ENCODE measurements around the gene BUD31. TPM values are rescaled to one million over a fixed set of nuclear protein-coding genes. Genes with fewer than 3 reads are reported as not detected.

The BUD31 gene
- total and polyA plus RNA-seq, 9 of the 15 experiments (the other 6 are each of a cell fraction or from before 2014, with no cell fraction given) = 105 to 342 (median 247) TPM

DNA sequence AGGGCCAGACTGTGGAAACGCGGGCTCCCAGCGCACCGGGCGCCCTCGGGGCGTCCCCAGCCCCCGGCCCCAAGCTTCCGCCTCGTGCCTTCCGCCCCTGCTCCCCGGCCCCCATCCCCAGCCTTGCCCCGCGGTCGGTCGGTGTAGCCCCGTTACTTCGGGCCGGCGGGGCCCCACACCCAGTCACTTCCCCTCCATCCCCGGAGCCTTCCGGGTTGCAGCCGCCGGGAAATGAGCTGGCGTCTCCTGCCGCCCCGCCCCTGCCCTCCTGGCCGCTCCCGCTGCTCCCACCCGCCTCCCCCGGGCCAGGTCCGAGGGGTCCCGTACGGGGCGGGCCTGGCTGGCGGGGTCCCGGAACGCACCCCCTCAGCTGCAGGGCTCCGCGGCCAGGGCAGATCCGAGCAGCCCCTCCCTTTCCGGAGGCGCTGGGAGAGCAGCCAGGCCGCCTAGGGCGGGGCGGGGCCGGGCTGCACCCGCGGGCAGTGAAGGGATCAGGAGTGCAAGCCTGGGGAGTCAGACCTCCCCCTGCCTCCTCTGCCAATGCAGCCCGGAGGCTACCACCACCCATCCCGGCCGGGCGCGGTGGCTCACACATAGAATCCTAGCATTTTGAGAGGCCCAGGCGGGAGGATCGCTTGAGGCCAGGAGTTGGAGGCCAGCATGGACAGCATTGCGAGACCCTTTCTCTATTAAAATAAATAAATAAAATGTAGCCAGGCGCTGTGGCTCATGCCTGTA, 33.5 kb upstream of the BUD31 start (continued):
- TF ChIP-seq, protein P1, sequence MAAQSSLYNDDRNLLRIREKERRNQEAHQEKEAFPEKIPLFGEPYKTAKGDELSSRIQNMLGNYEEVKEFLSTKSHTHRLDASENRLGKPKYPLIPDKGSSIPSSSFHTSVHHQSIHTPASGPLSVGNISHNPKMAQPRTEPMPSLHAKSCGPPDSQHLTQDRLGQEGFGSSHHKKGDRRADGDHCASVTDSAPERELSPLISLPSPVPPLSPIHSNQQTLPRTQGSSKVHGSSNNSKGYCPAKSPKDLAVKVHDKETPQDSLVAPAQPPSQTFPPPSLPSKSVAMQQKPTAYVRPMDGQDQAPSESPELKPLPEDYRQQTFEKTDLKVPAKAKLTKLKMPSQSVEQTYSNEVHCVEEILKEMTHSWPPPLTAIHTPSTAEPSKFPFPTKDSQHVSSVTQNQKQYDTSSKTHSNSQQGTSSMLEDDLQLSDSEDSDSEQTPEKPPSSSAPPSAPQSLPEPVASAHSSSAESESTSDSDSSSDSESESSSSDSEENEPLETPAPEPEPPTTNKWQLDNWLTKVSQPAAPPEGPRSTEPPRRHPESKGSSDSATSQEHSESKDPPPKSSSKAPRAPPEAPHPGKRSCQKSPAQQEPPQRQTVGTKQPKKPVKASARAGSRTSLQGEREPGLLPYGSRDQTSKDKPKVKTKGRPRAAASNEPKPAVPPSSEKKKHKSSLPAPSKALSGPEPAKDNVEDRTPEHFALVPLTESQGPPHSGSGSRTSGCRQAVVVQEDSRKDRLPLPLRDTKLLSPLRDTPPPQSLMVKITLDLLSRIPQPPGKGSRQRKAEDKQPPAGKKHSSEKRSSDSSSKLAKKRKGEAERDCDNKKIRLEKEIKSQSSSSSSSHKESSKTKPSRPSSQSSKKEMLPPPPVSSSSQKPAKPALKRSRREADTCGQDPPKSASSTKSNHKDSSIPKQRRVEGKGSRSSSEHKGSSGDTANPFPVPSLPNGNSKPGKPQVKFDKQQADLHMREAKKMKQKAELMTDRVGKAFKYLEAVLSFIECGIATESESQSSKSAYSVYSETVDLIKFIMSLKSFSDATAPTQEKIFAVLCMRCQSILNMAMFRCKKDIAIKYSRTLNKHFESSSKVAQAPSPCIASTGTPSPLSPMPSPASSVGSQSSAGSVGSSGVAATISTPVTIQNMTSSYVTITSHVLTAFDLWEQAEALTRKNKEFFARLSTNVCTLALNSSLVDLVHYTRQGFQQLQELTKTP (IDR thresholded peaks at IDR 0.05; ENCODE audit: low read depth in 1 of 2, partially characterized antibody in 2 of 2) = no peak
- TF ChIP-seq, protein P2, sequence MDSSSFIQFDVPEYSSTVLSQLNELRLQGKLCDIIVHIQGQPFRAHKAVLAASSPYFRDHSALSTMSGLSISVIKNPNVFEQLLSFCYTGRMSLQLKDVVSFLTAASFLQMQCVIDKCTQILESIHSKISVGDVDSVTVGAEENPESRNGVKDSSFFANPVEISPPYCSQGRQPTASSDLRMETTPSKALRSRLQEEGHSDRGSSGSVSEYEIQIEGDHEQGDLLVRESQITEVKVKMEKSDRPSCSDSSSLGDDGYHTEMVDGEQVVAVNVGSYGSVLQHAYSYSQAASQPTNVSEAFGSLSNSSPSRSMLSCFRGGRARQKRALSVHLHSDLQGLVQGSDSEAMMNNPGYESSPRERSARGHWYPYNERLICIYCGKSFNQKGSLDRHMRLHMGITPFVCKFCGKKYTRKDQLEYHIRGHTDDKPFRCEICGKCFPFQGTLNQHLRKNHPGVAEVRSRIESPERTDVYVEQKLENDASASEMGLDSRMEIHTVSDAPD (CRISPR knock-in tag; IDR thresholded peaks at IDR 0.05) = no peak
- TF ChIP-seq HNRNPL (IDR thresholded peaks at IDR 0.05; ENCODE audit: low read depth, low read length) = peak; percentile 47; the same call in 1 of the 2 replicates
- TF ChIP-seq ZFP36 (IDR thresholded peaks at IDR 0.05; ENCODE audit: low read depth, low read length, partially characterized antibody) = no peak
- TF ChIP-seq, protein P3, sequence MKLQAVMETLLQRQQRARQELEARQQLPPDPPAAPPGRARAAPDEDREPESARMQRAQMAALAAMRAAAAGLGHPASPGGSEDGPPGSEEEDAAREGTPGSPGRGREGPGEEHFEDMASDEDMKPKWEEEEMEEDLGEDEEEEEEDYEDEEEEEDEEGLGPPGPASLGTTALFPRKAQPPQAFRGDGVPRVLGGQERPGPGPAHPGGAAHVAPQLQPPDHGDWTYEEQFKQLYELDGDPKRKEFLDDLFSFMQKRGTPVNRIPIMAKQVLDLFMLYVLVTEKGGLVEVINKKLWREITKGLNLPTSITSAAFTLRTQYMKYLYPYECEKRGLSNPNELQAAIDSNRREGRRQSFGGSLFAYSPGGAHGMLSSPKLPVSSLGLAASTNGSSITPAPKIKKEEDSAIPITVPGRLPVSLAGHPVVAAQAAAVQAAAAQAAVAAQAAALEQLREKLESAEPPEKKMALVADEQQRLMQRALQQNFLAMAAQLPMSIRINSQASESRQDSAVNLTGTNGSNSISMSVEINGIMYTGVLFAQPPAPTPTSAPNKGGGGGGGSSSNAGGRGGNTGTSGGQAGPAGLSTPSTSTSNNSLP (IDR thresholded peaks at IDR 0.05; ENCODE audit: borderline replicate concordance, low read depth, low read length) = no peak
- TF ChIP-seq ERF (CRISPR knock-in tag; IDR thresholded peaks at IDR 0.05) = 0 out of 2 replicates have a peak, but pooled peaks have one; percentile 37
- TF ChIP-seq BRF1 (IDR thresholded peaks at IDR 0.05; ENCODE audit: borderline replicate concordance, extremely low read depth, insufficient read length) = no peak
- TF ChIP-seq ELF1 (tag; IDR thresholded peaks at IDR 0.05) = peak; percentile 77
- no peak for TF ChIP-seq ZNF232 (CRISPR knock-in tag; IDR thresholded peaks at IDR 0.05)
- TF ChIP-seq POU5F1 (IDR thresholded peaks at IDR 0.05; ENCODE audit: borderline replicate concordance, low read depth, low read length, partially characterized antibody) = no peak
- TF ChIP-seq ZNF717 (CRISPR knock-in tag; IDR thresholded peaks at IDR 0.05) = no peak
- TF ChIP-seq MYC (IDR thresholded peaks at IDR 0.05; ENCODE audit: low read depth, low read length) = no peak; the same call in 1 of the 2 replicates
- TF ChIP-seq MYC (CRISPR knock-in tag; IDR thresholded peaks at IDR 0.05; ENCODE audit: borderline replicate concordance, low read depth) = no peak
- TF ChIP-seq FOSL1 (tag; conservative IDR thresholded peaks at IDR 0.05) = no peak
- peak; percentile 53; the same call in 1 of the 2 replicates for TF ChIP-seq MYNN (IDR thresholded peaks at IDR 0.05)
- no peak for TF ChIP-seq MYNN (CRISPR knock-in tag; IDR thresholded peaks at IDR 0.05)
- TF ChIP-seq, protein P4, sequence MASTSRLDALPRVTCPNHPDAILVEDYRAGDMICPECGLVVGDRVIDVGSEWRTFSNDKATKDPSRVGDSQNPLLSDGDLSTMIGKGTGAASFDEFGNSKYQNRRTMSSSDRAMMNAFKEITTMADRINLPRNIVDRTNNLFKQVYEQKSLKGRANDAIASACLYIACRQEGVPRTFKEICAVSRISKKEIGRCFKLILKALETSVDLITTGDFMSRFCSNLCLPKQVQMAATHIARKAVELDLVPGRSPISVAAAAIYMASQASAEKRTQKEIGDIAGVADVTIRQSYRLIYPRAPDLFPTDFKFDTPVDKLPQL (IDR thresholded peaks at IDR 0.05; ENCODE audit: extremely low read depth, insufficient read length) = no peak
- TF ChIP-seq TAF1 (IDR thresholded peaks at IDR 0.05; ENCODE audit: control insufficient read depth, extremely low read depth, insufficient read depth, low read length, severe bottlenecking) = no peak
